ENCODE data around the gene DLG2.
"Not testable (repeated sequence)": the region's sequence is repeated elsewhere in the genome, so short reads cannot be mapped to it uniquely, and the experiment has no call there.

The DLG2 gene

DNA sequence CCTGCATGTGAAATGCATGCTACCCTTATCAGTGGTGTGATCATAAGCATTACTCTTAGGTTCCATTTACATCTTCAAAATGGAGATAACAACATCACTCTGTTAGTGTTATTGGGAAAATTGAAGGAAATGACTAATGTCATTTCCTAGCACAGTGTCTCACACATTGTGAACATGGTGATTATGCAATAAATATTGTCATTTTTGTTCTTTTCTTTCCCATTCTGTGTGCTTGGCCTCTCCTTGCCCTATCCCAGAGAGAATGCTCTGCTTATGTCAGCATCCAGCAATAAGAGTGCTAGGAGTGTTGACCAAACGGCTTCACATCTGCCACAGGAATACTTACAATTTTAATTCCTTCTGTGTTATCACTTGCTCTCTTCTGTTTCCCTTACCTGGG is 1316.9 kb downstream of the DLG2 start:
- DNase-seq, result no peak

DNA sequence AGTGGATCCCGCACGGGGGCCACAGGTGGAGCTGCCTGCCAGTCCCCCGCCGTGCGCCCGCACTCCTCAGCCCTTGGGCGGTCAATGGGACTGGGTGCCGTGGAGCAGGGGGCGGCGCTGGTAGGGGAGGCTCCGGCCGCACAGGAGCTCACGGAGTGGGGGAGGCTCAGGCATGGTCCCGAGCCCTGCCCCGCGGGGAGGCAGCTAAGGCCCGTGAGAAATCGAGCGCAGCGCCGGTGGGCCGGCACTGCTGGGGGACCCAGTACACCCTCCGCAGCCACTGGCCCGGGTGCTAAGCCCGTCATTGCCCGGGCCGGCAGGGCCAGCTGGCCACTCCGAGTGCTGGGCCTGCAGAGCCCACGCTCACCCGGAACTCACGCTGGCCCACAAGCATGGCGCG is 1318.7 kb downstream of the DLG2 start:
- DNase-seq, result not testable (repeated sequence)

DNA sequence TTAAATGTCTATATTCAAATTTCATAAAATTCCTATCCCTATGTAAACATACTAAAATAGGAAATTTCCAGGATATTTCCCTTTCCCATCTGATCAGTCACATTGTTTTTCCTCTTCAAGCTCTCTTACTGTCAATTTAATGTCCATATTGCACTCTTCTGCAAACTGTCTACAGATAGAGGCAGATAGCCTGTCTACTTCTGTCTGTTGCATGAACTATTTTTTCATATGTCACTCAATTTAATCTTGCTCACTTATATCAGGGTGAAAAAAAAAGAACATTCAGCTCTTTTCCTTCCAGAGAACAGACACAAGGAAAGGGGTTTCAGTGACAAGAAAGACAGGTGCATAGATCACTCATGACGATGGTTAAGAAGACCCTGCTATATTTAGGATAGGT is 1327.1 kb downstream of the DLG2 start:
- DNase-seq, result no peak

DNA sequence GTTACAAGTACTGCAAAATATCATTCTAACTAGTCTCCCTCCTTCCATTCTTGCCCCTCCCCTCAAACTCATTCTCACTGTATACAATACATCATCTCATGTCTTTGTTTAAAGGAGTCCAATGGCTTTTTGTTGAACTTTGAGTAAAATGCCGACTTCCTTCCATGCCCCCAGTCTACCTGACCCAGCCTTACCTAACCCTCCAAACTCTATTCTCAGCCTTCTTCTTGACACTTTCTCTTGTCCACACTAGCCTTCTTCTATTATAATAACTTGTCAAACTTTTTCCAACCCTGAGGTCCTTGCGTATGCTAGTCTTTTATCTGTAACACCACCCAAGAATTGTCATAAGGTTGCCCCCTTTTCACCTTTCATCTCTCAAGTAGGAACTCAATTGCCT is 1329.6 kb downstream of the DLG2 start:
- no peak for DNase-seq

DNA sequence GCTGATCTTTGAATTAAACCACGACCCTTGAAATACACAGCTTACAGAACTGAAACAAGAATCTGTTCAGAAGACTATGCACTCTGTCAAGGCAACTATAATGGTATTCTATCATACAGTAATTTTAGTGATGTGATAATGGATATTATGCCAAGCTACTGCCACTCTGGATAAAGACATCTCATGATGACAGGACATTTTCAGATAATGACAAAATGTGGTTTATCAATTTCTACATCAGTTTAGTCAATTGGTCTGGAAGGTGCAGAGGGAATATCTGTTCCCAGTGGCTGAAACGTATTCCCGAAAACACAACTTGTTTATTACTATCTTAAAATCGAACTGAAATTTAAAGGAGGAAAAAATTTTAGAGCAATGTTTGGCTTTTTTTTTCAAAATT is 1331.3 kb downstream of the DLG2 start:
- no peak for DNase-seq

DNA sequence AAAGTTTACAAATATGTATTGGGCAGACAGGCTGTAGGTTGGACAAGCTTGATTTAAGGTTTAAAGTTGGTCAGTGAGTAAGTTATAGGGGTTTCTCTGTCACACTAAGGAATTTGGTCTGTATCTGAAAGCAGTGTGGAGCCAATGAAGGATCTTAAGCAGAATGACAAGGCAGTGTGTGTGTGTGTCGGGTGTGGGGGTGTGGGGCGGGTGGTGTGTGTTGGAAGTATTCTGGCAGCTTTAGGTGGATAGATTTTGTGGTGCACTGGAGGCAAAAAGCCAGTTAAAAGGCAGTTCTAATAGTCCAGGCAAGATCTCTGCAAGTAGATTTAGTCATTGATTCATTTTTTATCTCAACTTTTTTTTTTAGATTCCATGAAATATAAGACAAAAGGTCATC is 1334.2 kb downstream of the DLG2 start:
- no peak for DNase-seq

DNA sequence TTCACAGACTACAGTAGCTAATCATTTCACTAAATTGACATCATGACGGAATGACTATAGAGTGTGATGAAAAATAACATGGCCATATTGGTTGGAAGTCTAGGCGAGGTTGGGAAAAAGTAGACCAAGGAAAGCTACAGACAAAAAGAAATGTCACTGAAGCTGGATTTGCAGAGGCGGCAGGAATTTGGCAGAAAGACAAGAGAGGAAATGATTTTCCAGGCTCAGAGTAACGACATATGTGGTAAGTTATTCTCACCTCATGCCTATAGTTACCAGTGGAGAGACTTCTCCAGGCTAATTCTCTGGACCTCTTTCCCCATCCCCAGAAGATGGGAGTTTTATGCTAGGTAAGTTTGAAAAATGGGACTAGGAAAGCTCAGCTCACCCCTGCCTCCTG is 1335.1 kb downstream of the DLG2 start:
- DNase-seq, result no peak

DNA sequence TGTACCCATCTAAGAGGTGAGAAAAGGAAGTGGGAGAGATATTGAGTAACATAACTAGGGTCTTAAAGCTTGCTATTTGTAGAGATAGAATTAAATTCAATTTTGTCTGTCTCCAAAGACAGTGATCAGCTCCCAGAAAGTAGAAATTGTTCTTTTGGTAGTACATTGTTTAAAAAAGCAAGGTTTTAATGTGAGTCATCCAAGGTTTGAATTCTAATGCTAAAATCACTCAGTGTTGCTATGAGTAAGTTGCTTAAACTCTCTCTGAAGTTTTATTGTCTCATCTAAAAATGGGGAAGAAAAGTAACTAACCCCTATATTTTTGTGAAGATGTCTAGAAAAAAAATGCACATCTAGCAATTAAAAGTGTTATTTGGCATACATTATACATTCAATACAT is 1336.5 kb downstream of the DLG2 start:
- DNase-seq, result no peak

DNA sequence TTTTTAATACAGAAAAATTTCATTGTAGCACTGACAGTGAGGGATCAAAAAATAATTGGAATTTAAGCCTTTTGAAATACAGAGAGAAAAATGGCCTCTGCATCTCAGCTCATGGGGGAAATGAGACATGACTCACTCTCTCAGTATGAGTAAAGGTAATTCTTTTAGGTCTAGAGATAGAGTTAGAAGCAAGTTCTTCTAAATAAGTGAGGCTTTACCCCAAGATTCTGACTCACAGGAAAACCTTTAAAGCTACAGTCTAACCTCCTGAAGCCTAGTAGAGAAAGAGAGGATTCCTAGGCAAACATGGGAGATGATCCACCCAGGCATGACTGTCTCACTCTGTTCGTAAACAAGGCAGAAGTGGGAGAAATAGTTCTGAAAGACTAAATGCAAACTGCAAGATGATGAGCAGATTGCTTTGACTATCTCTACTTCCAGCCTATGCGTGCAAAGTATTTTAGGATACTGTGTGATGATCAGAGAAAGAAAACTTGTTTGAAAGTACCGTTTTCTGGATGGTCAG is 1337.7 kb downstream of the DLG2 start:
- no peak for DNase-seq

DNA sequence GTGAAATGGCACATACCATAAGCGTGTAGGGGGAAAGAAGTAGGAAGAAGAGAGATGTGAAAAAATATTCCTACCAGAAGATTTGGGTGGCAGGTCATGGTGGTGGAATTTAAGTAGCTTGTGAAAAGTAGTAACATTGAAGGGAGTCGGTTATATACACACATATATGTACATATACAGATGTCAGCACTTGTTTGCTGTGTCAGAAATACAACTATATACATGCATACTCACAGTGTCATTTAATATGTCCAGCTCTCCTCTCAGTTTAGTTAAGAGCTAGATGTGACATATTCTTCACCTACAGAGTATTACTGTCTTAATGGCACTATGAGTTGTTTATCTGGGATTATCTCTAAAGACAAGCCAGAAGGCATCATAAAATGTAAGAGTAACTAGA is 1353.6 kb downstream of the DLG2 start:
- no peak for DNase-seq

DNA sequence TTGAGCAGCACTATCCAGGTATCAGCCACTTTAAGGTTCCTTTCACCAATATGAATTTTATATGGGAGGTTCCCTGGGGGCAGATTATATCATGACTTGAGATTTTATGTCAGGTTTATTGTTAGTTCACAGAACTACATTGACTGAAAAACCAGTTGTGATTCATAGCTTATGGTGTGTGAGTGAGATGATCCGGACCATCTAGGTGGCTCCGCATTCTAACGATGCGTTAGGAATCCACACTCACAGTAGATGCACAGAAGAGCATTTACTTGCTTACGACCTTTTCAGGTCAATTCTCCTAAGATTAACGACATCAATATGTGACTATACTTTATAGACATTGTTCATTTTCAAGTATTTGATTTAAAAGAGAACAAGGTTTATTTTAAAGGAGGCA is 1356.7 kb downstream of the DLG2 start:
- DNase-seq, result no peak

DNA sequence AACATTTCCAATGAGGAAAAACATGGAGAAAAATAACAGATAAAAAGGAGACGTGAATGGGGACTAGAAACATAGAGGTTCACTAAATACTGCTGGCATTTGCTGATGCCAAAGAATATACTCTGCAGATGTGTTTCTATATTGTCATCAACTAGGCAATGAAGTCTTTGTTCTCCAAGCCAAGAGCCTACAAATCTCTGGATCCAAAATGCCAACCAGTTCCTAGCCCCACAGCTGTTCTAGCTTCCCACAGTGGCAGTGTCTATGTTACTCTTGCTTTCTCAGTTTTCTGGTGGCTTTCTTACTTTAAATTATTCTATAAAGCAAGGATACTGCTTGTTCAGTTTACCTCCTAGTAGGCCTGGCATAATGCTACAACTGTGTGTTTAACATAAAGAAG is 1363.1 kb downstream of the DLG2 start:
- no peak for DNase-seq

DNA sequence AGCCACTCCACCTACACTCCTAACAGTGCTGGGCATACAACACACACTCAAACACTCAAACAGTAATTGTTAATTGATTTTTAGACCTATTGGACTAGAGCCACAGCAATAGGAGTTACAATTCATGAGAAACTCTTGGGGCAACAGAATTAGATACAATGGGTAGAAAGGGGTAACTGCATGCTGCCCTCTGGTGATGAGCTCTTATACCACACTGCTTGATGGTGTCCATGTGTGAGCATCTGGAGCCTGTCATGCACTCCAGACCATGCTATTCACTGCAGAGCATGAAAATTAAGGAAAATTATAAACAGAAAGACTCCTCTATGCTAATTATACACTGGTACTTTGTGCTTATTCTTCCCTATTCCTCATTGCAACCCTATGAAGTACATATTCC is 1365.4 kb downstream of the DLG2 start:
- DNase-seq, result no peak

DNA sequence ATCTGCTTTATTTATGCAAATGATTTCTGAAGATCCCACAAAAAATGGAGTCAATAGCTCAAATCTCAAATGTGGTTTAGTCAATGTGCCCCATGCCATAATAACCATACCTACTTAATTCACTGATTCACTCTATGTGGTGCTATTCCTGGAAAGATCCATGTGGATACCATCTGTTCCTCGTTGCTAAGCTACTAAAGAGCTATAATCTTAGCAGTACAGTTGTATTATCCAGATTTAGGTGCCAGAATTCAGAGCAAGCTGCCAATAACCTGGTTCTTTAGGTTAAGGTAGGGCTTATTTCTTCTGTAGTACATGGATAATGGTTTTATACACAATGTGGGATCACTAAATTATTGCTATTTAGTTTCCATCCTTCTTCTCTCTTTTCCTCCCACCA is 1366.3 kb downstream of the DLG2 start:
- DNase-seq, result no peak

DNA sequence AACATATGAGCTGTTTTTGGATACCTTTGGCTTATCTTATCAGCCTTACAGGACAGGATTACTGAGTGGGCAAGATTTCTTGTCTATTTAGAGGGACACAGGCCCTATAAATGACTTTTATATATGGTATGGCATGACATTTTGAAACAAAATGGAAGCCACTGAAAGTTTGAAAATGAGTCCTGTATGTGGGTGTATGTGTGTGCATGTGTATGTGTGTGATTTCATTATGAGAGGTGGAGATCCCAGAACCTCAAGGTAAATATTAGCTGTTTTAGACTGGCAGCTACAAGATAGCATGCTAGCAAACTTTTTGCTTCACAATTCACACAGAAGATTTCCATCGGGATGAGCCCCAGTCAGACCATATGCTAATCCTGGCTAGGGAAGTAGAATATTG is 1370.5 kb downstream of the DLG2 start:
- DNase-seq, result no peak

DNA sequence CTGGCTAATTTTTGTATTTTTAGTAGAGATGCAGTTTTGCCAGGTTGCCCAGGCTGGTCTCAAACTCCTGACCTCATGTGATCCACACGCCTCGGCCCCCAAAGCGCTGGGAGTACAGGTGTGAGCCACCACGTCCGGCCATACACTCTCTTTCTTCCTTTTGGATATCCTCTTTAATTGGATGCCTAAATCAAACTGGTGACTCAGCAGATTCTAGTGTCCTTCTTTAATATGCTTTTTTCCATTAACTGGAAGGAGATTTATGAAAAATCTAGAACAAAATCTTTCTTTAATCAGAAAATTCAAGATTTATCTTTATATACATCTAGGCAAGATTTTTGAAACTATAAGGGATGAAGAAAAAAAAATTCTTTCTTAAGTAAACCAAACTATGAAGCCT is 1371.7 kb downstream of the DLG2 start:
- no peak for DNase-seq

DNA sequence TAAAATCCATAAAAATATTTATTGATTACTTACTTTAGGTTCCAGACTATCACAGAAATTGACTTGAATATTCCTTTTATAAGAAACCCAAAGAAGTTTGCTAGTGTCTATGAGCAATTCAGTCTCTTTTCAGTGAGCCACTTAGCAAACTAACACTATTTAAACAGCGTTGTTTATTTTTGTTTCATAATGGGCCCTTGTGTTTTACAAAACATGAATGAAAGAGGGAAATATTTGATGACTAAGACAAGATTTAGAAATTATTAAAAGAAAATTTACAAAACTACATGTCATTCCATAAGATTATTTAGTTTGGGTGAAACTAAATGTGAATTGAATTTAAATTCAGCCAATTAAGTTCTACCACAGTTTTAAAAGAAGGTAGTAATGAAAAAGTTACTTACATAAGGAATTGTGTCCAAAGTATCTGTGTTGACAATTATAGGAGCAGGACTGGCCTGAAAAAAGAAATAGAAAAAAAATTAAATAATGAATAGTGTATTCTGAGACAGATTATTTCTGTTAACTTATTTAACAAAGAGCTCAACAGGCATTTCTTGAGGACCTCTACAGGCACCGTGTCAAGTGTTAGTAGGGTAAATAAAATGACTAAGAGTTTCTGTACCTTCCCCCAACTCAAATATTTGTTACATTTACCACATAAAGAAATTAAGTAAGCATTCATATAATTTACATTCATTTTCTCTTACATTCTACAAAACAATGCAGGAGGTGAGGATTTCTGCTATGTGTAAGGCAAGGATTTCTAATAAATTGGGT is 1376.1 kb downstream of the DLG2 start:
- DNase-seq, result peak; percentile 43

DNA sequence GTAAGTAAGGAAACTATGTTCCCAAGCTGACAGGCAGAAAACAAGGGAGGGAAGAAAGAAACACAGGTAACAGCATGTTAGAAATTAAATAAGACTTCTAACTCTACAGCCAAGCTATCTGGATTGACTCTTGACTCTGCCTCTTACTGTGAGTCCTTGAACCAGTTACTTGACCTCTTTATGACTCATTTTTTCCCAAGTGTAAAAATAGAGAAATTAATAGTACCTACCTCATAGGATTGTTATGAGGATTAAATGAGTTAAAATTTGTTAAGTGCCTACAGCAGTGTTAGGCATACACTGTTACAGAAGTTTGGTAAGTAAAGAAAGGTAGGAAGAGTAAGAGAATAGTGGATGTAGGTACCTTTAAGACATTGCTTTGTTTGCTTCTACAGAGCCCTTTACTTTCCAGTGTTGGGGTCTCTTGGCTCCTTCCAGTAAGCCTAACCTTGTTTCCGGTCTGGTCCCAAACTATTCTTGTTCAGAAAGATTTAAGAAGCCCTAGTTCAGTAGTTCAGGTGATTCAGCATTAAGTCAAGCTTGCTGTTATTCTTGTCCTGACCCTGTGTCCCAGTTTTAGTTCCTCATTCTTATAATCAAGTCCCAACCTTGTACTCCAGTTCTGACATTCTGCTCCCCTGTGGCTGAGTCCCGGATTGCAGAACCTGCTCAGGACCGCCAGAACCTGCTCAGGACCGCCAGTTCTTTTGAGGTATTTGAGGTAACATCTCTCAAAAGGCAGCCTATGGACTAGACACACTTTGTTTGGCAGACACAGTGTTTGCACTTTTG is 1377.6 kb downstream of the DLG2 start:
- DNase-seq, result no peak

DNA sequence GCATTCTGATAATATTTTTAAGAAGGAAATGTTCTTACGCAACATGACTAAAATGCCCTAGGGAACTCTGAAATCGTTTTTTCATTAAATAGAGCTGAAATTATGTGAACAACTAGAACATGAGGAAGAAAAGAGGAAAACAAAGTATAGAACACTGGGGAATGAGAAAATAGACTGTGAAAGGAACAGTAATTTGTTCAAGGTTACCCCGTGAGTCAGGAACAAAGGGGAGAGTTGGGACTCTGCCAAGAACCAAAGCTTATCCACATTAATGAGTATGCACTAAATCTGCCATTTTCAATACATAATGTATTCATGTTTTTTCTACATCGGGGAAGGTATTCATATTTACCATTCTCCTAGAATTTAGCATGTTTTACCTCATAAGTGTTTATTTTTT is 1379.2 kb downstream of the DLG2 start:
- peak; percentile 28 for DNase-seq

DNA sequence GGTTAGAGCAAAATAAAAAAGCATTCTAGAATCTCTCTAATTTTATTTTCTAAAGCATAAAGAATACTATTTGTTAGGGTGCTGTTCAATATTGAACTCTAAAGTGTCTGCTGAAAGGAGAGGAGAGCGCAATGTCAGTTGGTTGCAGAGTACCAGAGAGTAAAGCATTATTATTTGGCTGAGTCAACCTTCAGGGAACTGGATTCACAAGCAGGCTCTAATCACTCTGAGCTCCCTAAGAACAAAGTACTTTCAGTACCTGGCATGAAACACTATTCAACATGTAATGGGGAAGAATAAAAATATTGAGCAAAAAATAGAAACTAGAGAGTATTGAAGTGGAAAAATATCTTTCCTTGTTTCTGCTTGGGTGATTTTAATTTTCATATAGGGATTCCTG is 1380.0 kb downstream of the DLG2 start:
- DNase-seq, result no peak

DNA sequence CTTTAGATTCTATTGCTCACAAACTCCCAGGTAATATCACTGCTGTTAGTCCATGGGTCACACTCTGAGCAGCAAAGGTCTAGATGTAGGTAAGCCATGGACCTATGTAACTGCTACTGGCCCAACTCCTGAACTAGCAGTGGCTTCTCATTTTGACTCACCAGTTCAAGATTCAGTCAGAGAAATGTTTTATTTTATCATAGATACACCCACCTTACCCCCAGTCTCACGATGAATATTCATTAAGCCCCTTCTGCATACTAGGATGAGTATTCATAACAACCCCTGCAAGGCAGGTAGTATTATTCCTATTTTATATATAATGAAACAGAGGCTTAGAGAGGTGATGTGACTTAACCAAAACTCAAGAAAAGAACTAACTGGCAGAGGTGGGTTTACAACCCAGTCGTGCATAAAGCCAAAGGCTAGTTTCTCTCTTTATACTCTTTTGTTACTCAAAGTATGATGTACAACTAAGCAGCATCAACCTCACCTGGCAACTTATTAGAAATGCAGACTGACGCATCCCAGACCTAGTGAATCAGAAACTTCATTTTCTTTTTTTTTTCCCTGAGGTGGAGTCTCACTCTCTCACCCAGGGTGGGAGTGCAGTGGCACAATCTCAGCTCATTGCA is 1383.4 kb downstream of the DLG2 start:
- no peak for DNase-seq

DNA sequence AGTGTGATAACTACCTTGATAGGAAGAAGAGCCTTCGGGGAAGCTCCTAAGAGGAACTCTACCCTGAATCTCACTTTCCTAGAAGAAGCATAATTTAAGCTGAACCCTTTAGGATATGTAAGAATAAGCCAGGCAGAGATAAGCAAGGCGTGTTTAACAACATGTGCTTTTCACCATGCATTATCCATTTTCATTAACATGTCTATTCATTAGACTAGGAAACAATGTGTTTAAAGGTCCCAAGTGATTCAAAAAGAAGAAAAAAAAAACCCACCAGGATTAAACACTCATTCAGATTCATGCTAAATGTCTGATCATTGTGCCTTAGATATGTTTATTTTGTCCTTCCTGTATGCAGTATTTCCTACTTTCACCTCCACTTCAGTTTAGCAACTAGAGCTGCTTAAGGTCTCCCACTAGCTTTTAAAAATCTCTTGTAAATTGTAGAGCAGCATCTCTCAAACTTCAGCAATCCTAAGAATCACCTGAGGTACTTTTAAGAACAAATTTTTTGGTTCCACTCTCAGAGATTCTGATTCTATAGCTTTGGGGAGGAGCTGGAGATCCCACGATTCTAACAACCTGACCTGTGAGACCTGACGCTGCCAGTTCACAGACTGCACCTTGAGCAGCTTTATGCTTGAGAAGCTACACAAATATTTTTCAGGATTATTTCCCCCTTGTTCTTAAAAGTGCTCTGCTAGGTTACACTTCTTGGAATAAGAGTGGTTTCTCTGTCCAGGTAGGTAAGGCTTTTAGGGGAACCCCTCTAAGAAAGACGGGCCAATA is 1385.6 kb downstream of the DLG2 start:
- no peak for DNase-seq

DNA sequence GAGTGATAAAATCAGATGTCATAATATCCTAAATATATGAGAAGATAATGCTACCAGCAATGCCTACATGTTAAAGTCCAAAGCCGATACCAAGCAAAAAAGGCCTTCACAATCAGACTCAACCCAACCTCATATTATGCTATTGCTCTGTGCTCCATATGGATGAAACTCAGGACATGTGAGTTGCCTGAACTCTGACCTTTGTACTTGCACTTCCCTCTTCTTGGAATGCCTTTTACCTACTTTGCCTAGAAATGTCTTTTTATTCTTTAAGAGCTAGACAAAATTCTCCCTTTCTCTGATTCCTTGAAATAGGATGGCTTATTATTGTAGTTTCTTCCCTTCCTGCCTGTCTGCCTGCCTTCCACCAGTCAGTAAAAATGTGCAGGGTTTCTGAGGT is 1386.3 kb downstream of the DLG2 start:
- no peak for DNase-seq

Measured in NCI-H774 (cell line).